Cardiac muscle cell (in vitro differentiated cells and primary cell): ENCODE data around the gene RRBP1. TPM values are rescaled to one million over a fixed set of nuclear protein-coding genes. Genes with fewer than 3 reads are reported as not detected.

ENCODE experiments used
- DNase-seq, 2 donors: peaks; one replicate each; pipeline versions ENCODE4 v3.0.0 to v3.0.0-alpha.2; 2010 to 2017; ENCODE audit warnings: low read depth in 1 of 2, low spot score in 1 of 2
- H3K27ac ChIP-seq: fragments of 200-600 bp; sonication (generic); 2 replicates; pipeline ENCODE4 v1.5.1; 2016
- H3K27me3 ChIP-seq: fragments of 200-600 bp; sonication (generic); 2 replicates; pipeline ENCODE4 v1.6.0; 2016; ENCODE audit warnings: control low read depth
- H3K36me3 ChIP-seq: fragments of 200-600 bp; sonication (generic); 2 replicates; pipeline ENCODE4 v1.5.1; 2016; ENCODE audit warnings: control low read depth
- H3K4me1 ChIP-seq: fragments of 200-600 bp; sonication (generic); 2 replicates; pipeline ENCODE4 v1.8.1; 2017; ENCODE audit warnings: low read depth, mild to moderate bottlenecking, mixed run types
- H3K4me3 ChIP-seq: fragments of 200-600 bp; sonication (generic); 2 replicates; pipeline ENCODE4 v1.5.1; 2016; ENCODE audit warnings: mild to moderate bottlenecking
- H3K9me3 ChIP-seq: fragments of 200-600 bp; sonication (generic); 2 replicates; pipeline ENCODE4 v1.5.1; 2017; ENCODE audit warnings: low read depth, mild to moderate bottlenecking, control low read depth
- polyA plus RNA-seq: library from polyadenylated mRNA; unstranded; fragments of >200 nt; fragmentation: Nextera tagmentation; extraction: Ambion mirVana; gene quantifications from 2 replicates; pipeline ENCODE4 v1.2.1, GENCODE V29; 2016
- total RNA-seq: library from RNA; depleted of rRNA; stranded (reverse); fragments of >200 nt; gene quantifications from 2 replicates; pipeline ENCODE4 v1.2.3, GENCODE V29; 2016
- TF ChIP-seq, protein P1 (sequence below): IDR thresholded peaks from 2 replicates; pipeline ENCODE4 v1.5.1; 2012; ENCODE audit warnings: low read depth, mild to moderate bottlenecking, low read length

RRBP1 gene
- total and polyA plus RNA-seq, 2 experiments from 2014 or later: 50.7 to 77.5 TPM

DNA sequence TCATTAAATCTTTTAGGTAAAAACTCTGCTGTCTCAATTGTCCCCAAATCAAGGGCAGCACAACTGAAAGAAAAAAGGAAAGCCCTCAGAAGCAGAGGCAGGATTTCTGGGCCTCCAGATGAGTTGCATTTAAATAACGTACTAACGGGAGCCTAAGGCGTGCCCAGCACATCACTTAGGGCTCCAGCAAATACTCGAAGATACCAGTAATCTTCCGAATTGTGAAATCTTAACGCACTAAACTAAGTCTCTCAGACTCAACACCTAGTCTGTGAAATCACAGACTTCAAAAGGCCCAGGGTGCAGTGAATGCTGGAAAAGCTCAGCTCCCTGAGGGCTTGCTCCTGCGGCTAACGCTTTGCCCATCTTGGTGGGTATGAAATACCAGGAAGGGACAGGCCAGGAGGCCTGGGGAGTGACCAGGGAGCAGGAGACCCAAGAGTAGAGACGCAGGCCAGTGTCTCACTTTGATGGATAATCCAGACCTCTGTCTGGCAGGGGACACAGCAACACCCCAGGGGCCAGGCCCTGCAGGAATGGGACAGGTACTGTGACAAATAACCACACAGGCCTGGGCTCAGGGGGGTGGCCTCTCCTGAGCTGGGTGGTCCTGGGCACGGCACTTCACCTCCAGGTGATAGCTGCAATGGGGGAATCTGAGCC, 36.4 kb downstream of the RRBP1 start:
- H3K4me3 ChIP-seq: no peak overlapping the region
- H3K9me3 ChIP-seq: no peaks in the 10 kb centered on the region
- no peaks in the 10 kb centered on the region for H3K27me3 ChIP-seq
- peak overlapping the region; percentile 73 for H3K27ac ChIP-seq
- DNase-seq: no peak
- TF ChIP-seq, protein P1, sequence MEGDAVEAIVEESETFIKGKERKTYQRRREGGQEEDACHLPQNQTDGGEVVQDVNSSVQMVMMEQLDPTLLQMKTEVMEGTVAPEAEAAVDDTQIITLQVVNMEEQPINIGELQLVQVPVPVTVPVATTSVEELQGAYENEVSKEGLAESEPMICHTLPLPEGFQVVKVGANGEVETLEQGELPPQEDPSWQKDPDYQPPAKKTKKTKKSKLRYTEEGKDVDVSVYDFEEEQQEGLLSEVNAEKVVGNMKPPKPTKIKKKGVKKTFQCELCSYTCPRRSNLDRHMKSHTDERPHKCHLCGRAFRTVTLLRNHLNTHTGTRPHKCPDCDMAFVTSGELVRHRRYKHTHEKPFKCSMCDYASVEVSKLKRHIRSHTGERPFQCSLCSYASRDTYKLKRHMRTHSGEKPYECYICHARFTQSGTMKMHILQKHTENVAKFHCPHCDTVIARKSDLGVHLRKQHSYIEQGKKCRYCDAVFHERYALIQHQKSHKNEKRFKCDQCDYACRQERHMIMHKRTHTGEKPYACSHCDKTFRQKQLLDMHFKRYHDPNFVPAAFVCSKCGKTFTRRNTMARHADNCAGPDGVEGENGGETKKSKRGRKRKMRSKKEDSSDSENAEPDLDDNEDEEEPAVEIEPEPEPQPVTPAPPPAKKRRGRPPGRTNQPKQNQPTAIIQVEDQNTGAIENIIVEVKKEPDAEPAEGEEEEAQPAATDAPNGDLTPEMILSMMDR: no peak
- H3K36me3 ChIP-seq: no peaks in the 10 kb centered on the region
- peaks cover 65% of the 10 kb centered on the region for H3K4me1 ChIP-seq

GRCh38 chr20:17645010-17645409, 37.0 kb downstream of the RRBP1 start:
- Histone ChIP-seq H3K27ac (peak overlapping the region; percentile 2), H3K36me3 (no peaks in the 10 kb centered on the region), H3K4me1 (peaks cover 59% of the 10 kb centered on the region), H3K27me3 (no peaks in the 10 kb centered on the region), H3K9me3 (no peaks in the 10 kb centered on the region), H3K4me3 (no peak overlapping the region)
- TF ChIP-seq, protein P1: no peak
- DNase-seq: no peak

DNA sequence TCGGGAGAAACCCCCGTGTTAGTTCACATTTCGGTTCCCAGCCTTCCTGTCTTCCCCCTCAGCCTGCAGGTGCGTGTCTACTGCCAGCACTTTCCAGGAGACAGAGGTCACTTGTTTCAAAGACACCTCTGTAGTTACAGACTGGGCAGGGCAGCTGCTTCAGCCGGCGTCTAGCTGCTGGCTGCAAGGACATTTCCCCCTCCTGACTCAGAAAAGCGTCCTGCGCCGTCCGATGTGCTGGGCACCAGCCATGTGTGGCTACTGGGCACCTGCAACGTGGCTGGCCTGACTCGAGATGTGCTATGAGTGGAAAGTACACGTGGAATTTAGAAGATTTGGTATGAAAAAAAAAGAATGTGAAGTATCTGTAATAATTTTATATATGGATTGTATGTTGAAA, 37.6 kb downstream of the RRBP1 start:
- DNase-seq: peak in 1 of 2 donors; percentile 15
- H3K36me3 ChIP-seq: peaks cover under 1% of the 10 kb centered on the region
- H3K27ac ChIP-seq: peak overlapping the region; percentile 2
- TF ChIP-seq, protein P1: no peak
- H3K9me3 ChIP-seq: no peaks in the 10 kb centered on the region
- peaks cover 57% of the 10 kb centered on the region for H3K4me1 ChIP-seq
- no peaks in the 10 kb centered on the region for H3K27me3 ChIP-seq
- H3K4me3 ChIP-seq: no peak overlapping the region

DNA sequence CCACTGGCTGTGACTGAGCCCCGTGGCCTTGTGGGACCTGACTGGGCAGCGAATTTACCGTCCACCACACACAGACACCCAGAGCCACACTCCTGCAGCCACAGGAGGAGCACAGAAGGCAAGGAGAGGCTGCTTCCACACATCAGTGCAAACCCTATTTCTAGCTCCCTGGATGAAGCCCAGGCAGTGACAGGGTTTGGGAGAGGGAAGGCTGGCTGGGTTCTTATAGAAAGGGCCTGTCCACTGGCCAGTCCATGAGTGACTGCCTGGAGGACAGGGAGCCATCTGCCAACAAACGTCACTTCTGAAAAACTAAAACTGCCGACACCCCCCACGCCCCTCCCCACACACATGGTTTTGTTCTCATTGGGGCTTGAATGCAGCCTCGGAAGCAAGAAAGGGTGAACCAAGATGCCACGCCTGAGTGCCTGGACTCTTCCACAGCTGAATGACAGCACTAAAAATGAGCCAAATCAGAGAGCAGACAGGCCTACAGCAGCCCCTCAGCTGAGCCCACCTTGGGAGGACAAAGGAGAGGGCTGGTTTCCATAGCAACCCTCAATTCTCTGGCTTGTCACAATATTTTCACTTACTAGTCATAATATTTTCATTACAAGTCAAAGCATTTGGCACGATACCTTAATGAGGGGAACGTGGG, 38.4 kb downstream of the RRBP1 start:
- peaks cover 7% of the 10 kb centered on the region for H3K36me3 ChIP-seq
- peaks cover 50% of the 10 kb centered on the region for H3K4me1 ChIP-seq
- TF ChIP-seq, protein P1: no peak
- no peak overlapping the region for H3K4me3 ChIP-seq
- no peak for DNase-seq
- no peaks in the 10 kb centered on the region for H3K9me3 ChIP-seq
- peak overlapping the region; percentile 2 for H3K27ac ChIP-seq
- H3K27me3 ChIP-seq: no peaks in the 10 kb centered on the region

DNA sequence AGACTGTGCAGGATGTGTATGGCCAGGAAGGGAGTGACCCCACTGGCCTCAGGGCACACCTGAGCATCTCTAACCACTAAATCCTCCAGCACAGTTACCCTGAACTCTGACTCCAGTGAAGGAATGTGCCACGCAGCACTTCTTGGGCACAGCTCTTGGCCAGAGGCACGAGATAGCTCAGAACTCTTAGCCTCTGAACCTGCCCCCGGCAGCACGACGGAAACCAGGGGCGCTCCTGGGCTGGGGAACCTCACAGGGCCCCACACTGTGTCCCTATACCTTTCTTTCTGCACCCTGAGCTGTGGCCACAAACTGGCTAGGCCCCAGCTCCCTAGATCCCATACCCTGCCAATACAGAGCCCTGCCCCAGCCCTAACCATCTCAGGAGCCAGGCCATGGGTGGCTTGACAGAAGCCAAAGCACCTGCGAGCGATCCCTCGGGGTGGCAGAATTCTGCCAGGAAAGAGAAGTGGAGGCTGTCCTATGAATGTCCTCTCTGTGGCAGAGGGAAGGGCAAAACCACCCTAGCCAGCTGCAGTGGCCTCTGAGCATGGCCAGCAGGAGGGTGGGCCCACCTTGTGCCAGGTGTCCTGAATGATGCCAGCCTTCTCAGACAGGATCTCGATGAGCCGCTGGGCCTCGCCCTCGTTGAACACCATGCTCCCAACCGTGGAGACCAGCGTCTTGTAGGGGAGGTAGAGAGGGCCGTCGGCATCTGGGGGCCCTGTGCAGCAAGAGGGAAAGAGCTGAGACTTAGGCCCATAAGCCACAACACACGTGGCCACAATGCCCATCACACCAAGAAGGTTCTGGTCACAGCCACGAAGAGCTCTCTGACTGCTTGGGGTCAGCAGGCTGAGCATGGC, 39.4 kb downstream of the RRBP1 start:
- no peak overlapping the region for H3K4me3 ChIP-seq
- peaks cover 40% of the 10 kb centered on the region for H3K4me1 ChIP-seq
- H3K36me3 ChIP-seq: peaks cover 7% of the 10 kb centered on the region
- no peak for DNase-seq
- no peak overlapping the region for H3K27ac ChIP-seq
- H3K9me3 ChIP-seq: no peaks in the 10 kb centered on the region
- no peaks in the 10 kb centered on the region for H3K27me3 ChIP-seq
- TF ChIP-seq, protein P1: no peak
